Thyroid gland (tissue), 4 donors: Measurements from ENCODE around the gene NEDD1. TPM values are rescaled to one million over a fixed set of nuclear protein-coding genes. Genes with fewer than 3 reads are reported as not detected.

ENCODE experiments used
- DNase-seq, 2 donors: peaks; one replicate each; pipeline ENCODE4 v3.0.0-alpha.2; 2019
- H3K27ac ChIP-seq, 3 donors: fragments of 200-600 bp; sonication (generic); 1 replicate in 2 of 3; 2 replicates in 1 of 3; pipeline ENCODE4 v1.5.1; 2016 to 2019; ENCODE audit warnings: mild to moderate bottlenecking in 1 of 3, moderate library complexity in 1 of 3
- H3K27me3 ChIP-seq: fragments of 200-600 bp; sonication (generic); one replicate; pipeline ENCODE4 v1.5.1; 2019
- H3K36me3 ChIP-seq, 2 donors: fragments of 200-600 bp; sonication (generic); one replicate each; pipeline ENCODE4 v1.5.1; 2016 to 2019
- H3K4me1 ChIP-seq, 2 donors: fragments of 200-600 bp; sonication (generic); one replicate each; pipeline ENCODE4 v1.5.1; 2017 to 2019
- H3K4me3 ChIP-seq, 3 donors: fragments of 200-600 bp; sonication (generic); replicated peaks in 1 of 3; 1 replicate in 2 of 3; 2 replicates in 1 of 3; pipeline ENCODE4 v1.5.1; 2016; ENCODE audit warnings: mild to moderate bottlenecking in 1 of 3
- H3K9me3 ChIP-seq: fragments of 200-600 bp; sonication (generic); one replicate; pipeline ENCODE4 v1.5.1; 2017
- POLR2A ChIP-seq, 2 donors: fragments of 450-650 bp; IDR thresholded peaks; one replicate each; pipeline ENCODE4 v1.6.1; 2017; ENCODE audit warnings: antibody characterized with exemption in 2 of 2, mild to moderate bottlenecking in 2 of 2, moderate library complexity in 1 of 2
- WGBS, 2 donors: methylation state at CpG; one replicate each; pipeline ENCODE4 v1.1.5; 2017; 5-methylcytosine and 5-hydroxymethylcytosine counted together
- intact Hi-C: fragments of 100-400 bp; cut with DNase I; formaldehyde crosslinking; loops from one replicate; pipeline ENCODE4 v1.15.1; 2023
- total RNA-seq, 4 donors: library from RNA; depleted of rRNA; stranded (reverse); fragments of >200 nt; gene quantifications; one replicate each; pipeline ENCODE4 v1.2.3, GENCODE V29; 2016
- TF ChIP-seq, protein P1 (sequence below), 6 experiments: fragments of 200-600 bp in 3 of 6; fragments of 450-650 bp in 3 of 6; sonication (generic) in 3 of 6; IDR thresholded peaks; one replicate each; pipeline ENCODE4 v1.5.1; 2016 to 2019; ENCODE audit warnings: antibody characterized with exemption in 6 of 6, mild to moderate bottlenecking in 2 of 6, inconsistent platforms in 1 of 6, moderate library complexity in 1 of 6

The NEDD1 gene
- total RNA-seq, 4 donors from 2014 or later = 17.2 to 27.7 (median 18.3) TPM

DNA sequence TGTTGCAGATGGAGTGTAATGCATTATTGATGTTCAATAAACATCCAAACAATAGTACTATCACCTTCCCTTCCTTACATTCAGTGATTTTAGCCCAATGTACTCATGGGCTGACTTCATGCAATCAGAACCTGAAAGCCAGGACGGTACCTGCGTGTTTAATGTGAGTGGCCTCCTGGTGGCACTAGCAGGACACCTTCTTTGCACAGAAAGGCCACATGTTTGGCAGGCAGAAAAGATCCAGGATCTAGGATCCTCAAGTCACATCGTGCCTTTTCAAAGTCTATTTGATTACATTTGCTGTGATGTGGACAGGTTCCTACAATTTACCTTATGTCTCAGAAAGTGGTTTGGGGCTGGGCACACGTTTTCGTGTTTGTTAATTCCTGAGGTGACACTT, 82.9 kb downstream of the NEDD1 start:
- peak; percentile 55 to 71 for DNase-seq
- Histone ChIP-seq H3K4me1 (peaks cover 3 to 19% of the 10 kb centered on the region in 2 donors), H3K27me3 (no peaks in the 10 kb centered on the region), H3K36me3 (no peaks in the 10 kb centered on the region), H3K4me3 (no peak overlapping the region), H3K27ac (peak overlapping the region in 1 of 3 donors; percentile 35), H3K9me3 (no peaks in the 10 kb centered on the region)
- intact Hi-C loops = loop anchor here (10.0 kb wide), 1 partner anchor 415 kb away; no protein-coding TSS in a partner anchor
- TF ChIP-seq, protein P1, sequence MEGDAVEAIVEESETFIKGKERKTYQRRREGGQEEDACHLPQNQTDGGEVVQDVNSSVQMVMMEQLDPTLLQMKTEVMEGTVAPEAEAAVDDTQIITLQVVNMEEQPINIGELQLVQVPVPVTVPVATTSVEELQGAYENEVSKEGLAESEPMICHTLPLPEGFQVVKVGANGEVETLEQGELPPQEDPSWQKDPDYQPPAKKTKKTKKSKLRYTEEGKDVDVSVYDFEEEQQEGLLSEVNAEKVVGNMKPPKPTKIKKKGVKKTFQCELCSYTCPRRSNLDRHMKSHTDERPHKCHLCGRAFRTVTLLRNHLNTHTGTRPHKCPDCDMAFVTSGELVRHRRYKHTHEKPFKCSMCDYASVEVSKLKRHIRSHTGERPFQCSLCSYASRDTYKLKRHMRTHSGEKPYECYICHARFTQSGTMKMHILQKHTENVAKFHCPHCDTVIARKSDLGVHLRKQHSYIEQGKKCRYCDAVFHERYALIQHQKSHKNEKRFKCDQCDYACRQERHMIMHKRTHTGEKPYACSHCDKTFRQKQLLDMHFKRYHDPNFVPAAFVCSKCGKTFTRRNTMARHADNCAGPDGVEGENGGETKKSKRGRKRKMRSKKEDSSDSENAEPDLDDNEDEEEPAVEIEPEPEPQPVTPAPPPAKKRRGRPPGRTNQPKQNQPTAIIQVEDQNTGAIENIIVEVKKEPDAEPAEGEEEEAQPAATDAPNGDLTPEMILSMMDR (IDR thresholded peaks at IDR 0.05) = peak in 5 of 6 experiments; percentile 13 to 89 (median 53)
- no peak for TF ChIP-seq POLR2A (IDR thresholded peaks at IDR 0.05)
- WGBS, 2 donors = 62 to 72% methylated on average over 5 of the region's 5 CpGs

DNA sequence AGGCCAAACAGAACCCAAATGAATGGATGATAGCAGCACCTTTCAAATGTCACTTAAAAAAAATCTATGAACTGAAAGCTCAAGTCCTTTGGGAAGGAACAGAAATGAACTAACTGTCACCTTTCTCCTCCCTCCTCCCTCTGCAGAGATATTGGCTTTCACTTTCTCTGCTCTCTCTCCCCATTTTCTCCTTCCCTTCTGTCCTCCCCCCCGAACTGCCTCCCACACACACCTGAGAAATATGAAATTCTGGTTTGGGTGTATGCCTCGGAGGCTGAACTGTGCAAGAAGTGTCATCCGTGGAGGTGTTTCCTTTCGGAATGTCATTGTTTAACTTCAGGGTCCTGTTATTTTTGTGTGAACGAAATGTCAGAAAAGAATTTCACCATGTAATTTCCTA, 87.8 kb downstream of the NEDD1 start:
- DNase-seq = no peak
- no peak overlapping the region for H3K4me3 ChIP-seq
- no peak for TF ChIP-seq POLR2A (IDR thresholded peaks at IDR 0.05)
- TF ChIP-seq, protein P1 (IDR thresholded peaks at IDR 0.05) = no peak
- H3K9me3 ChIP-seq = no peaks in the 10 kb centered on the region
- H3K27me3 ChIP-seq = no peaks in the 10 kb centered on the region
- 58 to 64% methylated on average over 5 of the region's 5 CpGs for WGBS, 2 donors
- intact Hi-C loops = no loop called here
- H3K36me3 ChIP-seq = no peaks in the 10 kb centered on the region
- no peak overlapping the region for H3K27ac ChIP-seq
- H3K4me1 ChIP-seq = peaks cover 3 to 10% of the 10 kb centered on the region in 2 donors

DNA sequence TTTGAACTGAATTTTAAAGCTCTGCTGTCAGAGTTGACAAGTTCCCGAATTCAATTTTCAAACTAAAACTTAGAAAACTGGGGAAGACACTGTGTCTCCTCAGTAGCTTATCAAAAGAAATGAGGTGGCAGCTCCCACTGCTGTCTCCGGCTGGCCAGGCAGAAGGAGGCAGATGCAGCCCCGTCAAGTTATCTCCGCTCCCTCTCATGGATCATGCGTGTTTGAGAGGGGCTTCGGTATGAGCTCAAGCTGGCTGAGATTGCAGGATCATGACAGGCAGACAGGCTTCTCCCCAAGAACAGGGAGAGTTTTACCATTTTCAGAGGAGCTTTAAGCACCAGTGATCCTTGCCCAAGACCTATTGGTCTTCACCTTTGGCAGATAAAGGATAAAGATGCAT, 88.8 kb downstream of the NEDD1 start:
- 94 to 98% methylated on average over 5 to 6 of the region's 6 CpGs for WGBS, 2 donors
- no peaks in the 10 kb centered on the region for H3K9me3 ChIP-seq
- intact Hi-C loops = no loop called here
- no peak for DNase-seq
- H3K4me1 ChIP-seq = peaks cover 3 to 6% of the 10 kb centered on the region in 2 donors
- H3K27me3 ChIP-seq = no peaks in the 10 kb centered on the region
- TF ChIP-seq, protein P1 (IDR thresholded peaks at IDR 0.05) = no peak
- no peak for TF ChIP-seq POLR2A (IDR thresholded peaks at IDR 0.05)
- H3K27ac ChIP-seq = no peak overlapping the region
- H3K36me3 ChIP-seq = no peaks in the 10 kb centered on the region
- H3K4me3 ChIP-seq = no peak overlapping the region

DNA sequence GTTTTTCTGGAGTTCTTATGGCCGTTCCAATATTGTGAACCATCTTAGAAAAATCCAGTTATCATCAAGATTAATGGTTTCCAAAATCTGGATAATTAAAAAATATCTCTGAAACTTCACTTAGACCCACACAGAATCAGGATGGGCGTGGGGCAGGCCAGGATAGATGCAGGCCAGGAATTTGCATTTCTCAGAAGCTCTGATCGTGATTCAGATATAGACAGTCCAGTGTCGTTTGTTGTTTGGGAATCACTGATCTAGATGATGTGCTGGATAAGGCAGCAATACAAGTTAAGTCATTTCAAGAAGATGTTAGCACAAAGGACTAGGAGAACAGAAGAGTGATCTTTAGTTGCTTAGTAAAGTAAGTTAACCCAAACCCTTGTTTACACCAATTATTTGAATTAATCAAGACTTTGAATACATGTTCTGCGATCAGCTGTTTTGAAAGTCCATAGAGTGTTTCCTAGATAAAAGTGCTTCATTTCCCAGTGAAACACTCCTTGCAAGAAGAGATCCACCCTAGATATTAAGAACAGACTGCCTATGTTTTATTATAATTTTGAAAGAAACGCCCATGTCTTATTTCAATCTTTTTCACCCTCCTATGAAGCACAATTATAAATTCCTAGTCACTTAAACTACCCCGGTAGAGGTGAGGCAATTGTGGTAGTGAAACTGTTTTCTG, 90.9 kb downstream of the NEDD1 start:
- TF ChIP-seq, protein P1 (IDR thresholded peaks at IDR 0.05) = no peak
- TF ChIP-seq POLR2A (IDR thresholded peaks at IDR 0.05) = no peak
- Histone ChIP-seq H3K36me3 (no peaks in the 10 kb centered on the region), H3K27me3 (no peaks in the 10 kb centered on the region), H3K27ac (no peak overlapping the region), H3K4me1 (peaks cover 3 to 4% of the 10 kb centered on the region in 2 donors), H3K9me3 (no peaks in the 10 kb centered on the region), H3K4me3 (no peak overlapping the region)
- WGBS, 2 donors = 91 to 95% methylated on average over 7 of the region's 7 CpGs
- intact Hi-C loops = no loop called here
- DNase-seq = no peak

DNA sequence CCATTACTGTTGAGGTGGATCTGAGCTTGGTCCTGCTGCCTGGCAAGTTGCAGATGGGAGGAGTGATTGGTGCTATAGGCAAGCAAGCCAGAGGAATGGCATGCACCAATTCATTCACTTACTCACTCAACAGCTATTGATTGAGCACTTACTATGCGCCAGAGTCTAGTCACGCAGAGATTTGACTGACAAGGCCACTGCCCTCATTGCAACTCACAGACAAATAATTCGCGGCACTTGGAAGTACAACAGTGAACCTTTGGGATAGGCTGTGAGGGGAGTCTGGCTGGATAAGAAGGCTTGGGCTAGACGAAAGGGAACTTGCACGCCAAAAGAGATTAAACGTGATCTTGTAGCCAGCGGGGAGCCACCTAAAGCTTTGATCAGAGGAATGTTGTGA, 96.2 kb downstream of the NEDD1 start:
- Histone ChIP-seq H3K4me1 (no peaks in the 10 kb centered on the region), H3K27ac (no peak overlapping the region), H3K36me3 (no peaks in the 10 kb centered on the region), H3K9me3 (no peaks in the 10 kb centered on the region), H3K27me3 (no peaks in the 10 kb centered on the region), H3K4me3 (no peak overlapping the region)
- 94 to 96% methylated on average over 8 of the region's 8 CpGs for WGBS, 2 donors
- no peak for TF ChIP-seq POLR2A (IDR thresholded peaks at IDR 0.05)
- TF ChIP-seq, protein P1 (IDR thresholded peaks at IDR 0.05) = no peak
- DNase-seq = no peak
- intact Hi-C loops = no loop called here
